Chondrocyte (in vitro differentiated cells): ENCODE measurements around the gene MPV17. TPM values are rescaled to one million over a fixed set of nuclear protein-coding genes. Genes with fewer than 3 reads are reported as not detected.

ENCODE experiments used
- DNase-seq: peaks from one replicate; pipeline ENCODE4 v3.0.0; 2021; ENCODE audit warnings: mixed read lengths, low spot score
- H3K27ac Mint-ChIP-seq: one replicate; pipeline ENCODE4 v1.8.0; 2021; ENCODE audit warnings: mild to moderate bottlenecking, moderate library complexity, mixed read lengths; ENCODE audit not compliant: unreplicated experiment
- H3K27me3 Mint-ChIP-seq: 2 replicates; pipeline ENCODE4 v1.8.0; 2021; ENCODE audit warnings: low read depth, mixed read lengths
- H3K36me3 Mint-ChIP-seq: 2 replicates; pipeline ENCODE4 v1.8.0; 2021; ENCODE audit warnings: low read depth, mixed read lengths
- H3K4me1 Mint-ChIP-seq: 2 replicates; pipeline ENCODE4 v1.8.0; 2021; ENCODE audit warnings: low read depth, mild to moderate bottlenecking, mixed read lengths
- H3K4me3 Mint-ChIP-seq: one replicate; pipeline ENCODE4 v1.8.0; 2021; ENCODE audit warnings: mild to moderate bottlenecking, moderate library complexity, mixed read lengths; ENCODE audit not compliant: unreplicated experiment
- H3K9me3 Mint-ChIP-seq: 2 replicates; pipeline ENCODE4 v1.8.0; 2021; ENCODE audit warnings: low read depth, mixed read lengths
- long read RNA-seq: library from polyadenylated mRNA; stranded (forward); transcript quantifications from one replicate; pipeline ENCODE4 v2.0.0, GENCODE V29; 2021
- total RNA-seq: library from RNA; stranded (reverse); gene quantifications from 3 replicates; pipeline ENCODE4 v1.2.1, GENCODE V29; 2021
- TF ChIP-seq, protein P1 (sequence below): fragments of 200-600 bp; sonication (generic); IDR thresholded peaks from 2 replicates; pipeline ENCODE4 v1.5.0; 2021; ENCODE audit warnings: antibody characterized with exemption, mild to moderate bottlenecking, moderate library complexity

Gene MPV17, protein sequence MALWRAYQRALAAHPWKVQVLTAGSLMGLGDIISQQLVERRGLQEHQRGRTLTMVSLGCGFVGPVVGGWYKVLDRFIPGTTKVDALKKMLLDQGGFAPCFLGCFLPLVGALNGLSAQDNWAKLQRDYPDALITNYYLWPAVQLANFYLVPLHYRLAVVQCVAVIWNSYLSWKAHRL
- total RNA-seq = 57.6 to 68.7 TPM (median 57.7 TPM) in 3 replicates
- long read RNA-seq, transcript MPV17-203 (8 exons, 1,005 nt) = major isoform, 26 of 43 reads
- long read RNA-seq, partial matches to known transcripts = 3 of 43 reads
- long read RNA-seq, other reads (novel, unspliced or antisense) = 8 of 43 reads

DNA sequence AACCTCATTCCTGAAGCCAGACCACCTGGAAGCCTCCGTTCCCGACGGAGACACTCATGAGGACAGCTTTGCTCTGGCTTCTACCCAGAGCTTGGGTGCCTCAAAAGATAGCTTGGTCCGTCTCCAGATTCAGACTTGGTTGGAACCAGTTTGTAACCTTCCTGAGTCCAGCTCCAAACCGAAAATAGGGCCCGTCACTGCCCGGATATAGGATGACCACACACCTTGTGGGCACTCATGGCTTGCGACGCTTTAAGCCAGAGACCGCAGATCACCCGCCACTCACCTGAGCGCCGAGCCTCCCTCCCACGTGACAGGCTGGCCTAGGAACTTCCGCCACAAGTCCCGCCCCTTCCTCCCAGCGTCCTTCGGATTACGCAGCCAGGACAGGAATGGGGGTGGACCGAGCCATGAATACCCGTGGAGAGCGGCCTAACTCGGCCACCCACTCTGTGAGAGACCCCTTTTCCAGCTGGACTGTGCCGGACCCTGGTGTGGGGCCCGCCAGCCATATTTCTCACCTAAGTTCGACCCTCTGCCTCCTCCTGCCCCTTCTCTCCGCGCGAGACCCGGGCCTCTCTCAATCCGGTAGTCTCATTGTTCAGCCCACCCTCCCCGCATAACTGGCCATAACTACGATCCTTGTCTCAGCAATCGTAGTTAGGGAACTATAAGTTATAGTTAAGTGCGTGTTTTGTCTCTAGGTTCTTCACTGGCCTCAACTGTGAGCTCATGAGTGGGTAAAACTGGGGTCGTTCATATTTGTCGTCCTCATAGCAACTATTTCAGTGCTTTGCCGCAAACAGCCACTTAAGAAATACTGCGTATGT, at the start of gene MPV17:
Gene MPV17 (minus strand): TSS at position 332 of the 830 bp plus-strand sequence. CDS start 580 bp downstream, outside the sequence.
- peak; percentile 93 for DNase-seq
- TF ChIP-seq, protein P1, sequence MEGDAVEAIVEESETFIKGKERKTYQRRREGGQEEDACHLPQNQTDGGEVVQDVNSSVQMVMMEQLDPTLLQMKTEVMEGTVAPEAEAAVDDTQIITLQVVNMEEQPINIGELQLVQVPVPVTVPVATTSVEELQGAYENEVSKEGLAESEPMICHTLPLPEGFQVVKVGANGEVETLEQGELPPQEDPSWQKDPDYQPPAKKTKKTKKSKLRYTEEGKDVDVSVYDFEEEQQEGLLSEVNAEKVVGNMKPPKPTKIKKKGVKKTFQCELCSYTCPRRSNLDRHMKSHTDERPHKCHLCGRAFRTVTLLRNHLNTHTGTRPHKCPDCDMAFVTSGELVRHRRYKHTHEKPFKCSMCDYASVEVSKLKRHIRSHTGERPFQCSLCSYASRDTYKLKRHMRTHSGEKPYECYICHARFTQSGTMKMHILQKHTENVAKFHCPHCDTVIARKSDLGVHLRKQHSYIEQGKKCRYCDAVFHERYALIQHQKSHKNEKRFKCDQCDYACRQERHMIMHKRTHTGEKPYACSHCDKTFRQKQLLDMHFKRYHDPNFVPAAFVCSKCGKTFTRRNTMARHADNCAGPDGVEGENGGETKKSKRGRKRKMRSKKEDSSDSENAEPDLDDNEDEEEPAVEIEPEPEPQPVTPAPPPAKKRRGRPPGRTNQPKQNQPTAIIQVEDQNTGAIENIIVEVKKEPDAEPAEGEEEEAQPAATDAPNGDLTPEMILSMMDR = no peak
- Mint-ChIP-seq H3K9me3 (no peaks in the 10 kb centered on the region), H3K4me1 (peaks cover 33% of the 10 kb centered on the region), H3K4me3 (peak within 1 kb of the TSS; percentile 87), H3K27ac (peak within 1 kb of the TSS; percentile 99), H3K27me3 (no peaks in the 10 kb centered on the region), H3K36me3 (peaks cover 14% of the 10 kb centered on the region)

- peaks cover 35% of the 10 kb centered on the region for H3K36me3 Mint-ChIP-seq
- peak overlapping the region; percentile 90 for H3K4me3 Mint-ChIP-seq
- H3K4me1 Mint-ChIP-seq = peaks cover 31% of the 10 kb centered on the region
- TF ChIP-seq, protein P1 = no peak
- peak overlapping the region; percentile 99 for H3K27ac Mint-ChIP-seq
- H3K9me3 Mint-ChIP-seq = no peaks in the 10 kb centered on the region
- no peak for DNase-seq
- no peaks in the 10 kb centered on the region for H3K27me3 Mint-ChIP-seq
These were observed 48.1 kb upstream of the MPV17 start for GRCh38 chr2:27370816-27371620.

GRCh38 chr2:27370026-27370815, 47.3 kb upstream of the MPV17 start, which contains the start of the genes EIF2B4 and SNX17:
Gene EIF2B4 (minus strand): TSS chr2:27370338. CDS start chr2:27370314, 24 bp downstream.
Gene SNX17 (plus strand): TSS chr2:27370616. CDS start chr2:27370744, 128 bp downstream.
- Mint-ChIP-seq H3K27me3 (no peaks in the 10 kb centered on the region), H3K4me1 (peaks cover 31% of the 10 kb centered on the region), H3K27ac (peak within 1 kb of the TSS; percentile 99), H3K36me3 (peaks cover 33% of the 10 kb centered on the region), H3K9me3 (no peaks in the 10 kb centered on the region), H3K4me3 (peak within 1 kb of the TSS; percentile 90)
- peak; percentile 99 for DNase-seq
- TF ChIP-seq, protein P1 = peak; percentile 88

DNA sequence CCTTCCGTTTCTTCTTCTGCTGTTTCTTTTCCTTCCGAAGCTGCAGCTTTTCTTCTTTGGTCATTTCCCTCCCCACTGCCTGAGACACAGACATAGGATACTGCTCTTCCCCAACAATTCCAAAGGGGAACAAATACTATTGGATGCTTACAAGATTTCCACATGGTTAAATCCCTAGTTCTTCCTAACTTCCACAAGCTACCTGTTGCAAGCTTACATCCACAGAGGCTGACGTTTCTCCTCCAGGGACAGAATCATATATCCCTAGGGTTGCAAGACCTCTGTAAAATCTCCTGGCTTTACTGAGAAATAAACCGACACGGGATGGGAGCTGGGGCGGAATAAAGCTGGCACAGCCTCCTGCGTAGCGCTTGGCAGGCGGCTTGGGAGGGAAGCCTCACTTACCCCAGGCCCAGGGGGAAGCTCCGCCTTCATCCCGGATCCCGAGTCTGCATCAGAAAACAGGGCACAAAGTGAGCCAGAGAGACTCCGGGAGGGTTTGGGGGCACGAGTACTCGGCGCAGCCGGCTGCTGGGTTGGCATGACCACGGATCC, 46.7 kb upstream of the MPV17 start:
- Mint-ChIP-seq H3K36me3 (peaks cover 30% of the 10 kb centered on the region), H3K4me3 (peak overlapping the region; percentile 90), H3K27me3 (no peaks in the 10 kb centered on the region), H3K4me1 (peaks cover 31% of the 10 kb centered on the region), H3K9me3 (no peaks in the 10 kb centered on the region), H3K27ac (peak overlapping the region; percentile 99)
- TF ChIP-seq, protein P1 = no peak
- DNase-seq = no peak
